ENCODE results near the gene SLC1A4. TPM values are rescaled to one million over a fixed set of nuclear protein-coding genes. Genes with fewer than 3 reads are reported as not detected.

SLC1A4 gene
- total RNA-seq, 2 donors from 2014 or later = 24.2 to 33.8 TPM

DNA sequence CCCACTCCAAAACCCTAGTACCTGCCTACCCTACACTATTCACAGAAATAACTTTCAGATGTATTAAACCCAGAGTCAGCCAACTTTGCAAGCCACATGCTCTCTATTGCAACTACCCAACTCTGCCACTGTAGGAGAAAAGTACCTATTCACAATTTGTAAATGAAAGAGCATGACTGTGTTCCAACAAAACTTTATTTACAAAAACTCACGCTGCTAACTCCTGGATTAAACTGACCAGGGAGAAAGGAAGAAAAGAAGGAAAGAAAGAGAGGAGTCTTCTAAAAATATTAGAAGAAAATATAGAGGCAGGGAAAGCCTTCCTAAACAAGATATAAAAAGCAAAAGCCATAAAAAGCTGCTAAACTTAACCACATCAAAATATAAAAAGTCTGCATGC, 24.6 kb downstream of the SLC1A4 start:
- Histone ChIP-seq H3K4me3 (no peak overlapping the region), H3K9me3 (no peaks in the 10 kb centered on the region), H3K27ac (no peak overlapping the region), H3K27me3 (replicated peaks; ENCODE audit: insufficient read depth) (no peaks in the 10 kb centered on the region), H3K4me1 (ENCODE audit: control insufficient read depth in 1 of 2, low read depth in 2 of 2) (no peaks in the 10 kb centered on the region), H3K36me3 (peaks cover 23% of the 10 kb centered on the region)
- ATAC-seq (ENCODE audit: insufficient number of reproducible peaks, low FRiP score, low read depth) (no peak), DNase-seq (ENCODE audit: low spot score) (no peak)
- TF ChIP-seq, protein P1, sequence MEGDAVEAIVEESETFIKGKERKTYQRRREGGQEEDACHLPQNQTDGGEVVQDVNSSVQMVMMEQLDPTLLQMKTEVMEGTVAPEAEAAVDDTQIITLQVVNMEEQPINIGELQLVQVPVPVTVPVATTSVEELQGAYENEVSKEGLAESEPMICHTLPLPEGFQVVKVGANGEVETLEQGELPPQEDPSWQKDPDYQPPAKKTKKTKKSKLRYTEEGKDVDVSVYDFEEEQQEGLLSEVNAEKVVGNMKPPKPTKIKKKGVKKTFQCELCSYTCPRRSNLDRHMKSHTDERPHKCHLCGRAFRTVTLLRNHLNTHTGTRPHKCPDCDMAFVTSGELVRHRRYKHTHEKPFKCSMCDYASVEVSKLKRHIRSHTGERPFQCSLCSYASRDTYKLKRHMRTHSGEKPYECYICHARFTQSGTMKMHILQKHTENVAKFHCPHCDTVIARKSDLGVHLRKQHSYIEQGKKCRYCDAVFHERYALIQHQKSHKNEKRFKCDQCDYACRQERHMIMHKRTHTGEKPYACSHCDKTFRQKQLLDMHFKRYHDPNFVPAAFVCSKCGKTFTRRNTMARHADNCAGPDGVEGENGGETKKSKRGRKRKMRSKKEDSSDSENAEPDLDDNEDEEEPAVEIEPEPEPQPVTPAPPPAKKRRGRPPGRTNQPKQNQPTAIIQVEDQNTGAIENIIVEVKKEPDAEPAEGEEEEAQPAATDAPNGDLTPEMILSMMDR (IDR thresholded peaks at IDR 0.05) = no peak

DNA sequence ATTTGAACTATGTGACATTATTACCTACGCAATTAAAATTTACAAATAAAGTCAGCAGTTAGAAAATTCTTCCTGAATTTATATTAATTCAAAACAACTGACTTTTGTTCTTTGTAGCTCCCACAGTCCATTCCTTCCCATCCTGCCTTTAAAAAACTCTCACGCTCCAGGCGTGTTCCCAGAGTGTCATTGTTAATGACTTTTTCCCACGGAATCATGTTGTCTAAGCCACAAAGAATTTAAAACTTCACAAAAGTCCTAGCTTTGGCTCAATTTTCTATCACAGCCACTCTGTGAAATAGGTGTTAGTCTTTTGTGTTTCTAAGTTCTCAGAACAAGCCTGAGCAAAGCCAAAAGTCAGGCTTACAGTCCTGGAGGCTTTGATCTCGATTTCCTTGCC, 26.5 kb downstream of the SLC1A4 start:
- H3K9me3 ChIP-seq = no peaks in the 10 kb centered on the region
- TF ChIP-seq, protein P1 (IDR thresholded peaks at IDR 0.05) = no peak
- H3K27ac ChIP-seq = no peak overlapping the region
- H3K36me3 ChIP-seq = peaks cover 33% of the 10 kb centered on the region
- H3K4me1 ChIP-seq (ENCODE audit: control insufficient read depth in 1 of 2, low read depth in 2 of 2) = no peaks in the 10 kb centered on the region
- no peak overlapping the region for H3K4me3 ChIP-seq
- H3K27me3 ChIP-seq (replicated peaks; ENCODE audit: insufficient read depth) = no peaks in the 10 kb centered on the region
- DNase-seq (ENCODE audit: low spot score) (no peak), ATAC-seq (ENCODE audit: insufficient number of reproducible peaks, low FRiP score, low read depth) (no peak)

DNA sequence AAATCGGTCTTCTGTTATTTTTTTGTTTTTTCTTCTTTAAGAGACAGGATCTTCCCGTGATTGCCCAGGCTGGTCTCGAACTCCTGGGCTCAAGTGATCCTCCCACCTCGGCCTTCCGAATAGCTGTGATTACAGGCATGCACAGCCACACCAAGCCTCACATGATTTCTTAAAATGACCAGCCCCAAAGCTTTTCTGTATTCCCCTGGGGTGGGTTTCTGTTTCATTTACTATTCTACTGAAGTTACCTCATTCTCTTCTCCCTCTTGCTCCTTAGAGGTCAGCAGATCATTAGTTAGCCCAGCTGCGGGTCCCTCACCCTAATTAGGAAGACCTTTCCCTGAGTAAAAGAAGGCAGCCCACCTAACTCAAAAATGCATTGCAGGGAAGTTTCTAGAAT, 27.6 kb downstream of the SLC1A4 start:
- Histone ChIP-seq H3K9me3 (no peaks in the 10 kb centered on the region), H3K27me3 (replicated peaks; ENCODE audit: insufficient read depth) (no peaks in the 10 kb centered on the region), H3K27ac (no peak overlapping the region), H3K4me3 (no peak overlapping the region), H3K4me1 (ENCODE audit: control insufficient read depth in 1 of 2, low read depth in 2 of 2) (no peaks in the 10 kb centered on the region), H3K36me3 (peaks cover 40% of the 10 kb centered on the region)
- TF ChIP-seq, protein P1 (IDR thresholded peaks at IDR 0.05) = no peak
- DNase-seq (ENCODE audit: low spot score) (no peak), ATAC-seq (ENCODE audit: insufficient number of reproducible peaks, low FRiP score, low read depth) (no peak)

DNA sequence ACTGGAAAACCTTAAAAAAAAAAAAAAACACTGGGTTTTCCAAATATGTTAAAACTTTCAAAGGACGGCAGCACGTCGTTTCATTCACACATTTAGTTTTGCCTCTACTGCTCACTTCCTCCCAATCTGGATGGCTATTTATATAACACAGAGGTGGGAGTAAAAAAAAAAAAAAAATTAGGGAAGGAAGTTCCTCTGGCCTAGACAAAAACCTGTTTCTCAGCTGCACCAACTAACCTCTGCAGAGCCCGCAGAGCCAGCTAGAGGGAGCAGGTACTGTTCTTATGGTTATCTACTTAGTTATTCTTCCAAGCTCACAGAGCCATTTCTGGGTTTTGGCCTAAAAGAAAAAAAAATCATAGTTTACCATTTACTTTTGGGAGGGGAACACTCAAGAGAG, 28.1 kb downstream of the SLC1A4 start:
- TF ChIP-seq, protein P1 (IDR thresholded peaks at IDR 0.05) = no peak
- Histone ChIP-seq H3K27me3 (replicated peaks; ENCODE audit: insufficient read depth) (no peaks in the 10 kb centered on the region), H3K27ac (no peak overlapping the region), H3K4me3 (no peak overlapping the region), H3K36me3 (peaks cover 40% of the 10 kb centered on the region), H3K4me1 (ENCODE audit: control insufficient read depth in 1 of 2, low read depth in 2 of 2) (no peaks in the 10 kb centered on the region), H3K9me3 (no peaks in the 10 kb centered on the region)
- no peak for ATAC-seq (ENCODE audit: insufficient number of reproducible peaks, low FRiP score, low read depth)
- DNase-seq (ENCODE audit: low spot score) = no peak

DNA sequence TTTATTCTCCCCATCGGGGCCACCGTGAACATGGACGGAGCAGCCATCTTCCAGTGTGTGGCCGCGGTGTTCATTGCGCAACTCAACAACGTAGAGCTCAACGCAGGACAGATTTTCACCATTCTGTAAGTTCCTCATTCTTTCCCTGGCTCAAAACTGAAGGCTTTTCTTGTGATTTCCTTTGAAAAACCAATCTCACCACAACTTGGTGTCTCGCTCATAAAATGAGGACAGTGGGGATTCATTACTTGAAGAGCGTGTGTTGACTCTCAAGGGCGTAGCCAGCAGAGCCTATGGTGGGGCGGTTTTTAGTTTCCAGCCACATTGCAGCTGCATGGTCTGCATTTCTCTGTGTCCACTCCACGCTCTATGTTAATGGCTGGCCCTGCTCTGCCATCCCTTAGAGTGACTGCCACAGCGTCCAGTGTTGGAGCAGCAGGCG, 29.0 kb downstream of the SLC1A4 start:
- H3K27me3 ChIP-seq (replicated peaks; ENCODE audit: insufficient read depth) = no peaks in the 10 kb centered on the region
- H3K27ac ChIP-seq = peak overlapping the region in 1 of 2 donors; percentile 45
- H3K4me1 ChIP-seq (ENCODE audit: control insufficient read depth in 1 of 2, low read depth in 2 of 2) = no peaks in the 10 kb centered on the region
- TF ChIP-seq, protein P1 (IDR thresholded peaks at IDR 0.05) = no peak
- H3K4me3 ChIP-seq = no peak overlapping the region
- H3K9me3 ChIP-seq = no peaks in the 10 kb centered on the region
- DNase-seq (ENCODE audit: low spot score) = no peak
- ATAC-seq (ENCODE audit: insufficient number of reproducible peaks, low FRiP score, low read depth) = no peak
- peaks cover 40% of the 10 kb centered on the region for H3K36me3 ChIP-seq
